Measurements from ENCODE around the gene ARFGAP2.

ARFGAP2 gene

GRCh38 chr11:47149782-47150181, 26.9 kb downstream of the ARFGAP2 start:
- DNase-seq = no peak

- DNase-seq = peak in 14 of 51 donors; percentile 15 to 50 (median 31)
These were observed 27.7 kb downstream of the ARFGAP2 start for GRCh38 chr11:47148903-47149531.

- DNase-seq = no peak
These were observed 28.4 kb downstream of the ARFGAP2 start for GRCh38 chr11:47148270-47148669.

- no peak for DNase-seq
These were observed 29.0 kb downstream of the ARFGAP2 start for GRCh38 chr11:47147681-47148080.

- DNase-seq = no peak
These were observed 29.4 kb downstream of the ARFGAP2 start for GRCh38 chr11:47147250-47147649.

- DNase-seq = no peak
These were observed 32.1 kb downstream of the ARFGAP2 start for GRCh38 chr11:47144541-47144940.

GRCh38 chr11:47143322-47143721, 33.4 kb downstream of the ARFGAP2 start:
- no peak for DNase-seq

- DNase-seq = no peak
These were observed 36.8 kb downstream of the ARFGAP2 start for GRCh38 chr11:47139878-47140277.

- DNase-seq = no peak
These were observed 39.2 kb downstream of the ARFGAP2 start for GRCh38 chr11:47137476-47137875.

GRCh38 chr11:47136921-47137320, 39.8 kb downstream of the ARFGAP2 start:
- DNase-seq = no peak

GRCh38 chr11:47136327-47136726, 40.4 kb downstream of the ARFGAP2 start:
- DNase-seq = no peak

- no peak for DNase-seq
These were observed 43.7 kb downstream of the ARFGAP2 start for GRCh38 chr11:47132981-47133380.

- DNase-seq = no peak
These were observed 44.2 kb downstream of the ARFGAP2 start for GRCh38 chr11:47132490-47132889.

- no peak for DNase-seq
These were observed 45.5 kb downstream of the ARFGAP2 start for GRCh38 chr11:47131136-47131535.

GRCh38 chr11:47130543-47130942, 46.1 kb downstream of the ARFGAP2 start:
- DNase-seq = no peak

GRCh38 chr11:47127213-47127612, 49.5 kb downstream of the ARFGAP2 start:
- no peak for DNase-seq

GRCh38 chr11:47125083-47125482, 51.6 kb downstream of the ARFGAP2 start:
- DNase-seq = no peak

- no peak for DNase-seq
These were observed 52.0 kb downstream of the ARFGAP2 start for GRCh38 chr11:47124675-47125074.

GRCh38 chr11:47123094-47123493, 53.6 kb downstream of the ARFGAP2 start:
- DNase-seq = no peak

- no peak for DNase-seq
These were observed 54.9 kb downstream of the ARFGAP2 start for GRCh38 chr11:47121731-47122130.

- DNase-seq = no peak
These were observed 55.6 kb downstream of the ARFGAP2 start for GRCh38 chr11:47121056-47121455.

GRCh38 chr11:47118958-47119688, 57.6 kb downstream of the ARFGAP2 start:
- peak in 6 of 51 donors; percentile 11 to 67 (median 30) for DNase-seq
